ENCODE results near the gene GGCX.

Gene GGCX

GRCh38 chr2:85589982-85590791 lies 28.9 kb upstream of the GGCX start:
- 0 out of 2 replicates have a peak, but pooled peaks have one; percentile 9 for TF ChIP-seq POLR2AphosphoS5 (IDR thresholded peaks at IDR 0.05; ENCODE audit: low read depth)
- TF ChIP-seq SPI1 (IDR thresholded peaks at IDR 0.05; ENCODE audit: borderline replicate concordance, low read depth), result peak; percentile 52; the same call in 1 of the 2 replicates
- TF ChIP-seq CTCF (IDR thresholded peaks at IDR 0.05; ENCODE audit: insufficient read depth, low read length), result no peak
- Histone ChIP-seq H3K4me3 (replicated peaks; ENCODE audit: insufficient read depth, low read length) (no peak overlapping the region), H3K27ac (replicated peaks) (peak overlapping the region; percentile 38), H3K27me3 (ENCODE audit: insufficient read depth, poor library complexity, severe bottlenecking) (no peaks in the 10 kb centered on the region)
- peak in 1 of 2 experiments; percentile 52 for DNase-seq (ENCODE audit: low read depth in 1 of 2, low spot score in 1 of 2)

- Histone ChIP-seq H3K4me3 (replicated peaks; ENCODE audit: insufficient read depth, low read length) (no peak overlapping the region), H3K27ac (replicated peaks) (peak overlapping the region; percentile 63), H3K27me3 (ENCODE audit: insufficient read depth, poor library complexity, severe bottlenecking) (no peaks in the 10 kb centered on the region)
- DNase-seq (ENCODE audit: low read depth in 1 of 2, low spot score in 1 of 2), result no peak
- TF ChIP-seq GABPA (IDR thresholded peaks at IDR 0.05; ENCODE audit: low read depth) (no peak), CTCF (IDR thresholded peaks at IDR 0.05; ENCODE audit: insufficient read depth, low read length) (no peak), POLR2AphosphoS5 (IDR thresholded peaks at IDR 0.05; ENCODE audit: low read depth) (no peak), SPI1 (IDR thresholded peaks at IDR 0.05; ENCODE audit: borderline replicate concordance, low read depth) (no peak), REST (IDR thresholded peaks at IDR 0.05; ENCODE audit: insufficient replicate concordance, low read depth) (no peak)
Observed at GRCh38 chr2:85589181-85589580, 27.9 kb upstream of the GGCX start.

- no peaks in the 10 kb centered on the region for H3K27me3 ChIP-seq (ENCODE audit: insufficient read depth, poor library complexity, severe bottlenecking)
- no peak overlapping the region for H3K4me3 ChIP-seq (replicated peaks; ENCODE audit: insufficient read depth, low read length)
- DNase-seq (ENCODE audit: low read depth in 1 of 2, low spot score in 1 of 2), result no peak
- peak overlapping the region; percentile 63 for H3K27ac ChIP-seq (replicated peaks)
- TF ChIP-seq GABPA (IDR thresholded peaks at IDR 0.05; ENCODE audit: low read depth) (no peak), POLR2AphosphoS5 (IDR thresholded peaks at IDR 0.05; ENCODE audit: low read depth) (no peak)
Observed at GRCh38 chr2:85588645-85589044, 27.4 kb upstream of the GGCX start.

GRCh38 chr2:85588236-85588635 lies 26.9 kb upstream of the GGCX start:
- Histone ChIP-seq H3K4me3 (replicated peaks; ENCODE audit: insufficient read depth, low read length) (no peak overlapping the region), H3K27me3 (ENCODE audit: insufficient read depth, poor library complexity, severe bottlenecking) (no peaks in the 10 kb centered on the region), H3K27ac (replicated peaks) (peak overlapping the region; percentile 63)
- peak in 1 of 2 experiments; percentile 35 for DNase-seq (ENCODE audit: low read depth in 1 of 2, low spot score in 1 of 2)
- TF ChIP-seq REST (IDR thresholded peaks at IDR 0.05; ENCODE audit: insufficient replicate concordance, low read depth) (no peak), POLR2AphosphoS5 (IDR thresholded peaks at IDR 0.05; ENCODE audit: low read depth) (no peak), CTCF (IDR thresholded peaks at IDR 0.05; ENCODE audit: insufficient read depth, low read length) (no peak), GABPA (IDR thresholded peaks at IDR 0.05; ENCODE audit: low read depth) (no peak), SPI1 (IDR thresholded peaks at IDR 0.05; ENCODE audit: borderline replicate concordance, low read depth) (no peak)

Measured in HL-60 (cell line).